ENCODE measurements around the gene BPIFA1. TPM values are rescaled to one million over a fixed set of nuclear protein-coding genes. Genes with fewer than 3 reads are reported as not detected.

The BPIFA1 gene
- total RNA-seq, 6 donors from 2014 or later, result 0.26 to 61.8 (median 2.6) TPM

GRCh38 chr20:33281550-33282146 is 45.9 kb downstream of the BPIFA1 start:
- ATAC-seq (ENCODE audit: low FRiP score in 2 of 2), result no peak
- H3K4me1 ChIP-seq, result no peaks in the 10 kb centered on the region
- no peak overlapping the region for H3K27ac ChIP-seq
- WGBS, 2 donors, result 64 to 66% methylated on average over 10 to 11 of the region's 11 CpGs
- DNase-seq, result peak in 1 of 2 donors; percentile 63
- TF ChIP-seq POLR2AphosphoS5 (IDR thresholded peaks at IDR 0.05) (no peak), EP300 (IDR thresholded peaks at IDR 0.05) (no peak), CTCF (IDR thresholded peaks at IDR 0.05) (no peak), POLR2A (IDR thresholded peaks at IDR 0.05) (no peak)
- no peaks in the 10 kb centered on the region for H3K36me3 ChIP-seq
- H3K4me3 ChIP-seq, result no peak overlapping the region
- H3K27me3 ChIP-seq, result no peaks in the 10 kb centered on the region
- H3K9me3 ChIP-seq, result no peaks in the 10 kb centered on the region

- no peak for ATAC-seq (ENCODE audit: low FRiP score in 2 of 2)
- H3K4me3 ChIP-seq, result no peak overlapping the region
- no peaks in the 10 kb centered on the region for H3K4me1 ChIP-seq
- 86 to 92% methylated on average over 8 of the region's 8 CpGs for WGBS, 2 donors
- DNase-seq, result no peak
- H3K27me3 ChIP-seq, result no peaks in the 10 kb centered on the region
- no peaks in the 10 kb centered on the region for H3K36me3 ChIP-seq
- H3K9me3 ChIP-seq, result no peaks in the 10 kb centered on the region
- no peak overlapping the region for H3K27ac ChIP-seq
- no peak for TF ChIP-seq POLR2AphosphoS5 (IDR thresholded peaks at IDR 0.05)
These were observed 46.6 kb downstream of the BPIFA1 start for GRCh38 chr20:33282196-33282934.

- no peaks in the 10 kb centered on the region for H3K27me3 ChIP-seq
- H3K4me3 ChIP-seq, result no peak within 1 kb of the TSS
- H3K27ac ChIP-seq, result no peak within 1 kb of the TSS
- WGBS, 2 donors, result 80 to 81% methylated on average over 10 to 13 of the region's 13 CpGs
- ATAC-seq (ENCODE audit: low FRiP score in 2 of 2), result no peak
- no peaks in the 10 kb centered on the region for H3K36me3 ChIP-seq
- H3K9me3 ChIP-seq, result no peaks in the 10 kb centered on the region
- DNase-seq, result no peak
- TF ChIP-seq POLR2AphosphoS5 (IDR thresholded peaks at IDR 0.05), result no peak
- no peak for TF ChIP-seq POLR2A (IDR thresholded peaks at IDR 0.05)
- TF ChIP-seq CTCF (IDR thresholded peaks at IDR 0.05), result no peak
- no peak for TF ChIP-seq EP300 (IDR thresholded peaks at IDR 0.05)
- H3K4me1 ChIP-seq, result no peaks in the 10 kb centered on the region
These were observed 47.3 kb downstream of the BPIFA1 start, which contains the start of gene BPIFB1 for GRCh38 chr20:33282991-33283555. Gene BPIFB1, plus strand, starts transcription at chr20:33283214. Its CDS starts 2,860 bp downstream, at chr20:33286074.

GRCh38 chr20:33284284-33284683 is 48.5 kb downstream of the BPIFA1 start:
- DNase-seq (no peak), ATAC-seq (ENCODE audit: low FRiP score in 2 of 2) (no peak)
- WGBS, 2 donors, result 61 to 83% methylated on average over 2 to 4 of the region's 4 CpGs
- Histone ChIP-seq H3K4me1 (no peaks in the 10 kb centered on the region), H3K27me3 (no peaks in the 10 kb centered on the region), H3K9me3 (no peaks in the 10 kb centered on the region), H3K36me3 (no peaks in the 10 kb centered on the region), H3K27ac (no peak overlapping the region), H3K4me3 (no peak overlapping the region)
- TF ChIP-seq POLR2AphosphoS5 (IDR thresholded peaks at IDR 0.05), result no peak
- TF ChIP-seq CTCF (IDR thresholded peaks at IDR 0.05), result no peak
- TF ChIP-seq POLR2A (IDR thresholded peaks at IDR 0.05), result no peak
- no peak for TF ChIP-seq EP300 (IDR thresholded peaks at IDR 0.05)

GRCh38 chr20:33284937-33285336 is 49.1 kb downstream of the BPIFA1 start:
- Histone ChIP-seq H3K36me3 (no peaks in the 10 kb centered on the region), H3K9me3 (no peaks in the 10 kb centered on the region), H3K4me3 (no peak overlapping the region), H3K27ac (no peak overlapping the region), H3K4me1 (no peaks in the 10 kb centered on the region), H3K27me3 (no peaks in the 10 kb centered on the region)
- 64 to 65% methylated on average over 2 of the region's 2 CpGs for WGBS, 2 donors
- no peak for TF ChIP-seq EP300 (IDR thresholded peaks at IDR 0.05)
- TF ChIP-seq CTCF (IDR thresholded peaks at IDR 0.05), result no peak
- TF ChIP-seq POLR2AphosphoS5 (IDR thresholded peaks at IDR 0.05), result no peak
- TF ChIP-seq POLR2A (IDR thresholded peaks at IDR 0.05), result no peak
- ATAC-seq (ENCODE audit: low FRiP score in 2 of 2), result no peak
- DNase-seq, result no peak
